CD14-positive monocyte (primary cell): Measurements from ENCODE around the gene IGDCC3. TPM values are rescaled to one million over a fixed set of nuclear protein-coding genes. Genes with fewer than 3 reads are reported as not detected.

Experiments
- DNase-seq, 3 donors: peaks; one replicate each; pipeline ENCODE4 v3.0.0-alpha.2; 2011 to 2022
- H2AFZ ChIP-seq: 2 replicates; pipeline ENCODE4 v1.6.0; 2012; ENCODE audit warnings: mild to moderate bottlenecking, low read depth, low read length, inconsistent platforms; ENCODE audit not compliant: insufficient read depth, poor library complexity, severe bottlenecking
- H3K27ac ChIP-seq, 2 donors: 1 replicate in 1 of 2; 2 replicates in 1 of 2; pipeline ENCODE4 v1.5.1; 2012 to 2013; ENCODE audit warnings: low read length in 2 of 2, control low read depth in 1 of 2, inconsistent platforms in 1 of 2, low read depth in 1 of 2, mild to moderate bottlenecking in 1 of 2
- H3K27me3 ChIP-seq, 2 donors: one replicate each; pipeline versions ENCODE4 v1.6.0 to v1.6.1; 2011 to 2013; ENCODE audit warnings: low read length in 2 of 2; ENCODE audit not compliant: control insufficient read depth in 2 of 2, insufficient read depth in 2 of 2
- H3K36me3 ChIP-seq, 2 donors: replicated peaks in 1 of 2; 1 replicate in 1 of 2; 2 replicates in 1 of 2; pipeline versions ENCODE4 v1.5.1 to v1.6.1; 2012 to 2013; ENCODE audit warnings: low read length in 2 of 2, control low read depth in 1 of 2, inconsistent platforms in 1 of 2, mild to moderate bottlenecking in 1 of 2; ENCODE audit not compliant: insufficient read depth in 2 of 2, control insufficient read depth in 1 of 2
- H3K4me1 ChIP-seq, 2 donors: 1 replicate in 1 of 2; 2 replicates in 1 of 2; pipeline versions ENCODE4 v1.5.1 to v1.6.1; 2012 to 2013; ENCODE audit warnings: low read length in 2 of 2, control low read depth in 1 of 2, inconsistent platforms in 1 of 2, mild to moderate bottlenecking in 1 of 2, moderate library complexity in 1 of 2; ENCODE audit not compliant: insufficient read depth in 2 of 2, control insufficient read depth in 1 of 2
- H3K4me2 ChIP-seq: replicated peaks from 2 replicates; pipeline ENCODE3; 2012; ENCODE audit warnings: low read length, moderate library complexity, mild to moderate bottlenecking; ENCODE audit not compliant: poor library complexity, severe bottlenecking; ENCODE audit errors: extremely low read depth
- H3K4me3 ChIP-seq, 3 experiments: fragments of 200-600 bp in 1 of 3; sonication (generic) in 1 of 3; replicated peaks in 1 of 3; 1 replicate in 2 of 3; 2 replicates in 1 of 3; pipeline ENCODE4 v1.5.1; 2011 to 2013; ENCODE audit warnings: low read length in 3 of 3, mild to moderate bottlenecking in 3 of 3, control low read depth in 2 of 3, low read depth in 2 of 3, inconsistent platforms in 1 of 3, moderate library complexity in 1 of 3
- H3K79me2 ChIP-seq: 2 replicates; pipeline ENCODE4 v1.6.0; 2012; ENCODE audit warnings: mild to moderate bottlenecking, control low read depth, inconsistent platforms, low read length, moderate library complexity; ENCODE audit not compliant: insufficient read depth
- H3K9ac ChIP-seq: 2 replicates; pipeline ENCODE4 v1.6.0; 2017; ENCODE audit warnings: low read length, mild to moderate bottlenecking; ENCODE audit not compliant: insufficient read depth, poor library complexity, severe bottlenecking
- H3K9me3 ChIP-seq, 2 donors: replicated peaks in 1 of 2; 1 replicate in 1 of 2; 2 replicates in 1 of 2; pipeline versions ENCODE4 v1.5.1 to v1.6.1; 2012 to 2013; ENCODE audit warnings: low read length in 2 of 2, control low read depth in 1 of 2; ENCODE audit not compliant: control insufficient read depth in 1 of 2, insufficient read depth in 1 of 2
- H4K20me1 ChIP-seq: 2 replicates; pipeline ENCODE4 v1.6.0; 2012; ENCODE audit warnings: mild to moderate bottlenecking, low read length, control low read depth, moderate library complexity; ENCODE audit not compliant: insufficient read depth
- H3K27ac Mint-ChIP-seq, 7 donors: one replicate each; pipeline ENCODE4 v1.8.0; 2020; ENCODE audit warnings: mild to moderate bottlenecking in 7 of 7, mixed read lengths in 7 of 7, moderate library complexity in 6 of 7, inconsistent platforms in 2 of 7
- H3K27me3 Mint-ChIP-seq, 3 donors: one replicate each; pipeline ENCODE4 v1.8.0; 2021 to 2022; ENCODE audit warnings: low read depth in 3 of 3, mild to moderate bottlenecking in 3 of 3, mixed read lengths in 3 of 3, moderate library complexity in 3 of 3, inconsistent platforms in 1 of 3
- H3K36me3 Mint-ChIP-seq, 2 donors: one replicate each; pipeline ENCODE4 v1.8.0; 2020; ENCODE audit warnings: mixed read lengths in 2 of 2, inconsistent platforms in 1 of 2, mild to moderate bottlenecking in 1 of 2
- H3K4me1 Mint-ChIP-seq: one replicate; pipeline ENCODE4 v1.8.0; 2020; ENCODE audit warnings: mild to moderate bottlenecking, mixed read lengths
- H3K4me3 Mint-ChIP-seq, 2 donors: one replicate each; pipeline ENCODE4 v1.8.0; 2020; ENCODE audit warnings: mild to moderate bottlenecking in 2 of 2, mixed read lengths in 2 of 2, moderate library complexity in 1 of 2
- H3K9me3 Mint-ChIP-seq, 7 donors: one replicate each; pipeline ENCODE4 v1.8.0; 2020 to 2022; ENCODE audit warnings: mixed read lengths in 7 of 7, mild to moderate bottlenecking in 6 of 7, moderate library complexity in 6 of 7, inconsistent platforms in 2 of 7
- WGBS: methylation state at CpG from one replicate; pipeline ENCODE4 v1.1.5; 2013; ENCODE audit warnings: missing lambda C conversion rate; ENCODE audit not compliant: insufficient coverage; 5-methylcytosine and 5-hydroxymethylcytosine counted together
- intact Hi-C, 2 donors: fragments of 100-400 bp; cut with micrococcal nuclease; formaldehyde crosslinking; loops; one replicate each; pipeline versions ENCODE4 v1.15.0 to v1.15.1; 2023
- polyA plus RNA-seq, 3 donors: library from polyadenylated mRNA; depleted of rRNA in 1 of 3; unstranded in 2 of 3; stranded (reverse) in 1 of 3; fragments of 300-500 nt in 2 of 3; fragments of >200 nt in 1 of 3; fragmentation: Illumina TruSeq in 2 of 3; gene quantifications; 1 replicate in 2 of 3; 2 replicates in 1 of 3; pipeline ENCODE4 v1.2.3, GENCODE V29; 2012 to 2021
- TF ChIP-seq, protein P1 (sequence below): fragments of 200-600 bp; IDR thresholded peaks from one replicate; pipeline ENCODE4 v1.8.0; 2022; ENCODE audit warnings: antibody characterized with exemption, mild to moderate bottlenecking

IGDCC3 gene
- polyA plus RNA-seq, 3 donors = not detected

- H2AFZ ChIP-seq = no peak overlapping the region
- no peak overlapping the region for H3K9ac ChIP-seq
- H3K9me3 Mint-ChIP-seq = no peaks in the 10 kb centered on the region
- no peaks in the 10 kb centered on the region for H3K79me2 ChIP-seq
- H3K27me3 ChIP-seq = no peaks in the 10 kb centered on the region
- no peaks in the 10 kb centered on the region for H4K20me1 ChIP-seq
- no peak overlapping the region for H3K27ac ChIP-seq
- no peak overlapping the region for H3K4me3 ChIP-seq
- H3K27me3 Mint-ChIP-seq = no peaks in the 10 kb centered on the region
- DNase-seq = peak in 1 of 3 donors; percentile 33
- H3K9me3 ChIP-seq = no peaks in the 10 kb centered on the region
- WGBS = no CpG with 5 or more reads among the region's 3 CpGs
- TF ChIP-seq, protein P1, sequence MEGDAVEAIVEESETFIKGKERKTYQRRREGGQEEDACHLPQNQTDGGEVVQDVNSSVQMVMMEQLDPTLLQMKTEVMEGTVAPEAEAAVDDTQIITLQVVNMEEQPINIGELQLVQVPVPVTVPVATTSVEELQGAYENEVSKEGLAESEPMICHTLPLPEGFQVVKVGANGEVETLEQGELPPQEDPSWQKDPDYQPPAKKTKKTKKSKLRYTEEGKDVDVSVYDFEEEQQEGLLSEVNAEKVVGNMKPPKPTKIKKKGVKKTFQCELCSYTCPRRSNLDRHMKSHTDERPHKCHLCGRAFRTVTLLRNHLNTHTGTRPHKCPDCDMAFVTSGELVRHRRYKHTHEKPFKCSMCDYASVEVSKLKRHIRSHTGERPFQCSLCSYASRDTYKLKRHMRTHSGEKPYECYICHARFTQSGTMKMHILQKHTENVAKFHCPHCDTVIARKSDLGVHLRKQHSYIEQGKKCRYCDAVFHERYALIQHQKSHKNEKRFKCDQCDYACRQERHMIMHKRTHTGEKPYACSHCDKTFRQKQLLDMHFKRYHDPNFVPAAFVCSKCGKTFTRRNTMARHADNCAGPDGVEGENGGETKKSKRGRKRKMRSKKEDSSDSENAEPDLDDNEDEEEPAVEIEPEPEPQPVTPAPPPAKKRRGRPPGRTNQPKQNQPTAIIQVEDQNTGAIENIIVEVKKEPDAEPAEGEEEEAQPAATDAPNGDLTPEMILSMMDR = no peak
- intact Hi-C loops = loop anchor here in 1 of 2 donors (1.0 kb wide), 1 partner anchor 8 kb away; no protein-coding TSS in a partner anchor
- H3K4me1 Mint-ChIP-seq = peaks cover 31% of the 10 kb centered on the region
- no peaks in the 10 kb centered on the region for H3K36me3 ChIP-seq
- H3K4me1 ChIP-seq = peaks cover 23 to 24% of the 10 kb centered on the region in 2 donors
- no peaks in the 10 kb centered on the region for H3K36me3 Mint-ChIP-seq
- H3K27ac Mint-ChIP-seq = no peak overlapping the region
- H3K4me3 Mint-ChIP-seq = no peak overlapping the region
- no peak overlapping the region for H3K4me2 ChIP-seq
Measured at GRCh38 chr15:65305776-65306175, 72.0 kb downstream of the IGDCC3 start.

DNA sequence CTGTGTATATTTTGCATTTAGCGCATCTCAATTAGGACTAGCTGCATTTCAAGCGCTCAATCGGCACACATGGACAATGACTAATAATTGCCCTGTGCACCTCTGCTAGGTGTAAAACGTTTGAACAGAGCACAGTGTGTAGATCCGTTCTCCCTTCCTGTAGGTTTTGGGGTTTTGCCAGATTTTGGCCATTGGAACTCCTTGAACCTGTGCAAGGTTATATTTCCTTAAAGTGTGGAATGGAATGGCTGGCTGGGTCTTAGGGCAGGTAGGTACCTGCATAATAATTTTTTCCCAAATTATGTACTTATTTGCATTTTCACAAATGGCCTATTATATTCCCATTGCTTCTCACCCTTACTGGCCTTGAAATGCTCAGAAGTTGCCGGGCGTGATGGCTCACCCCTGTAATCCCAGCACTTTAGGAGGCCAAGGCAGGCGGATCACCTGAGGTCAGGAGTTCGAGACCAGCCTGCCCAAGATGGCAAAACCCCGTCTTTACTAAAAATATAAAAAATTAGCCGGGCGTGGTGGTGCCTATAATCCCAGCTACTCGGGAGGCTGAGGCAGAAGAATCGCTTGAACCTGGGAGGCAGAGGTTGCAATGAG is 72.5 kb downstream of the IGDCC3 start:
- TF ChIP-seq, protein P1 = no peak
- H3K9me3 Mint-ChIP-seq = peaks cover 0 to 4% (median 2%) of the 10 kb centered on the region in 7 donors
- H3K36me3 Mint-ChIP-seq = no peaks in the 10 kb centered on the region
- Histone ChIP-seq H3K4me2 (peak overlapping the region; percentile 15), H3K79me2 (no peaks in the 10 kb centered on the region), H3K4me1 (peaks cover 19% of the 10 kb centered on the region in 2 donors), H3K27me3 (no peaks in the 10 kb centered on the region), H2AFZ (no peak overlapping the region), H3K36me3 (no peaks in the 10 kb centered on the region), H3K27ac (peak overlapping the region; percentile 26 to 87), H4K20me1 (no peaks in the 10 kb centered on the region), H3K4me3 (peak overlapping the region in 1 of 3 experiments; percentile 32), H3K9ac (peak overlapping the region; percentile 74), H3K9me3 (no peaks in the 10 kb centered on the region)
- no peak for DNase-seq
- peak overlapping the region; percentile 91 to 96 (median 94) for H3K27ac Mint-ChIP-seq
- intact Hi-C loops = loop anchor here in 1 of 2 donors (1.0 kb wide), 1 partner anchor 8 kb away; no protein-coding TSS in a partner anchor
- peaks cover 0 to under 1% (median 0%) of the 10 kb centered on the region in 3 donors for H3K27me3 Mint-ChIP-seq
- WGBS = 64% methylated on average over 13 of the region's 14 CpGs
- H3K4me3 Mint-ChIP-seq = peak overlapping the region; percentile 37 to 73
- H3K4me1 Mint-ChIP-seq = peaks cover 26% of the 10 kb centered on the region
